AG08396 (cell line): Measurements from ENCODE around the gene MLPH.

Experiments used
- DNase-seq: peaks from one replicate; pipeline ENCODE4 v3.0.0; 2012; ENCODE audit warnings: low spot score, mixed read lengths

Gene MLPH

DNA sequence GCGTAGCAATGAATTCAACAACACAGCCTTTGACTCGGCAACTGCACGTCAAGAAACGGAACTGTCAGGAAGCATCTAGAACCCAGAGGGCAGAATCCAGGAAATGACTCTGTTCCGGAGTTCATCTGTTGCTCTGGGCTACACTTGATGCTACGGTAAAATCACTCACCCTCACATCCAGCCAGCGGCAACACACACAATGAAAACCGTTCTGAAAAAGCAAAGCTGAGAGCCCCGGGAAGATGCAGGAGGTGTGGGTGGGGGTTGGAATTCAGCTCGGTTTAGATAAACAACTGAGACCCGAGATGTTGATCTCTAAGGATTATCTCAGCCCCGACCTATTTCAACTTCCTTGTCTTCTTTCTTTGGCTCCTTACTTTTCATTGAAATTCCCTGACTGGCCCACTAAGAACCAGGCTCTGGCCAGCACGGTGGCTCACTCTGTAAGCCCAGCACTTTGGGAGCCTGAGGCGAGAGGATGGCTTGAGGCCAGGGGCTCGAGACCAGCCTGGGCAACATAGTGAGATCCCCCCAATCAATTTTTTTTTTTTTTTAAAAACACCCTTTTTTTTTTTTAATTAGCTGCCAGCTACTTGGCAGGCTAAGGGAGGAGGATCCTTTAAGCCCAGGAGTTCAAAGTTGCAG, 116.8 kb downstream of the MLPH start:
- no peak for DNase-seq

DNA sequence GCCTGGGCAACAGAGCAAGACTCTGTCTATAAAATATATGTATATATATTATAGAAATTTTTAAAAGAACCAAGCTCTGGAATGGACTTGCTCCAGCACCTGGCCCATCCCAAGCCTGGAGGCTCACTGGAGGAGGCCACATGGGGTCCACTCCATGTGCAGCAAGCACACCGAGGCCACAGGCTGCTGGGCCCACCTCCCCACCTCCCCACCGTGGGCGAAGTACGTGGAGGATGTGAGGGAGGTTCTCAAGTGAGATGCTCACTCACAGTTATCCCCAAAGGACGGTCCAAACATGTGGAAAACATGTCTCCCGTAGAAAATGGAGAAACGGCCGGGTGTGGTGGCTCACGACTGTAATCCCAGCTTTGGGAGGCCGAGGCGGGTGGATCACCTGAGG, 117.3 kb downstream of the MLPH start:
- no peak for DNase-seq
